Measurements from ENCODE around the gene SDK1.

SDK1 gene

DNA sequence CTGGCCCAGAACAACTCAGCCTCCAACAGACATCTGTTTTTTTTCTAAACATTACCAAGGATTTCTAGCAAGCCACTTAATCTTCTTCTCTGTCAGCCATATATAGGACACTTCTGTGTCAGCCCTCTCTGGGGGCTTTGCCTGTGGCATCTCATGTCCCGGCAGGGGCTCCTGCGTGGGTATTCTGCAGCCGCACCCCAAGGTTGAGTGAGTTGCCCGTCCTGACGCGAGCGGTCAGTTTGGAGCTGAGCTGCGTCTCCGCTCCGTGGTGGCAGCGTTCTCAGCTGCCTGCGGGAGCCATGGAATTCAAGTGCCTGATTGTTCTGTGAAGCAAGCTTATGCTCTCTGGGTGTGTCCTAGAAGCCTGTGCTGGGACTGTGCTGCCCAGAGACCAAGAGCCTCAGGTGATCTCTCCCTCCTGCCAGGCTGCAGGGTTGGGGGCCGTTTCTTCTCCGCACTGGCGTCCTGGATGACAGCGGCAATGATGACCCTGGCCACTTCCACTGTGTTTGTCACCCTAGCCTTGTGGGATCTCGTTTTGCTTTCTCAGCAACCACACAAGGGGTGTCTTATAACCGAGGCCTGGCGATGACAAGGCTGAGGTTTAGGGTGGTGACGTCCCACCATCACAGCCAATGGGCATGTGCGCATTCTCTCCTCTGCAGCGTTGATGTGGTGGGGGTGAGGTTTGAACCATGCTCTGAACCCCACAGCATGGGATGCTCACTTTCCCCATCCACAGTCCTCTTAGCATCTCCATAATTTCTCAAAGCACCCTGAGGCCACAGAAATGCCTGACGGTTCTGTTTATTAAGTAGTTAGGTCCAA, 768.4 kb downstream of the SDK1 start:
- TF ChIP-seq, protein P1, sequence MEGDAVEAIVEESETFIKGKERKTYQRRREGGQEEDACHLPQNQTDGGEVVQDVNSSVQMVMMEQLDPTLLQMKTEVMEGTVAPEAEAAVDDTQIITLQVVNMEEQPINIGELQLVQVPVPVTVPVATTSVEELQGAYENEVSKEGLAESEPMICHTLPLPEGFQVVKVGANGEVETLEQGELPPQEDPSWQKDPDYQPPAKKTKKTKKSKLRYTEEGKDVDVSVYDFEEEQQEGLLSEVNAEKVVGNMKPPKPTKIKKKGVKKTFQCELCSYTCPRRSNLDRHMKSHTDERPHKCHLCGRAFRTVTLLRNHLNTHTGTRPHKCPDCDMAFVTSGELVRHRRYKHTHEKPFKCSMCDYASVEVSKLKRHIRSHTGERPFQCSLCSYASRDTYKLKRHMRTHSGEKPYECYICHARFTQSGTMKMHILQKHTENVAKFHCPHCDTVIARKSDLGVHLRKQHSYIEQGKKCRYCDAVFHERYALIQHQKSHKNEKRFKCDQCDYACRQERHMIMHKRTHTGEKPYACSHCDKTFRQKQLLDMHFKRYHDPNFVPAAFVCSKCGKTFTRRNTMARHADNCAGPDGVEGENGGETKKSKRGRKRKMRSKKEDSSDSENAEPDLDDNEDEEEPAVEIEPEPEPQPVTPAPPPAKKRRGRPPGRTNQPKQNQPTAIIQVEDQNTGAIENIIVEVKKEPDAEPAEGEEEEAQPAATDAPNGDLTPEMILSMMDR (conservative IDR thresholded peaks at IDR 0.05; ENCODE audit: control insufficient read depth, insufficient read depth, low read depth, low read length) = no peak
- DNase-seq (ENCODE audit: low read depth) = no peak
- no peak overlapping the region for H3K4me3 ChIP-seq (ENCODE audit: control insufficient read depth, low read depth, low read length)

- TF ChIP-seq, protein P1 (conservative IDR thresholded peaks at IDR 0.05; ENCODE audit: control insufficient read depth, insufficient read depth, low read depth, low read length) = no peak
- DNase-seq (ENCODE audit: low read depth) = no peak
- no peak overlapping the region for H3K4me3 ChIP-seq (ENCODE audit: control insufficient read depth, low read depth, low read length)
These were observed 769.2 kb downstream of the SDK1 start for GRCh38 chr7:4070214-4070613.

GRCh38 chr7:4071370-4072058, 770.5 kb downstream of the SDK1 start:
- DNase-seq (ENCODE audit: low read depth) = no peak
- no peak overlapping the region for H3K4me3 ChIP-seq (ENCODE audit: control insufficient read depth, low read depth, low read length)
- TF ChIP-seq, protein P1 (conservative IDR thresholded peaks at IDR 0.05; ENCODE audit: control insufficient read depth, insufficient read depth, low read depth, low read length) = no peak

GRCh38 chr7:4072161-4072925, 771.3 kb downstream of the SDK1 start:
- TF ChIP-seq, protein P1 (conservative IDR thresholded peaks at IDR 0.05; ENCODE audit: control insufficient read depth, insufficient read depth, low read depth, low read length) = no peak
- DNase-seq (ENCODE audit: low read depth) = no peak
- H3K4me3 ChIP-seq (ENCODE audit: control insufficient read depth, low read depth, low read length) = no peak overlapping the region

GRCh38 chr7:4073052-4073451, 772.0 kb downstream of the SDK1 start:
- DNase-seq (ENCODE audit: low read depth) = no peak
- TF ChIP-seq, protein P1 (conservative IDR thresholded peaks at IDR 0.05; ENCODE audit: control insufficient read depth, insufficient read depth, low read depth, low read length) = no peak
- no peak overlapping the region for H3K4me3 ChIP-seq (ENCODE audit: control insufficient read depth, low read depth, low read length)

GRCh38 chr7:4073750-4074149, 772.7 kb downstream of the SDK1 start:
- H3K4me3 ChIP-seq (ENCODE audit: control insufficient read depth, low read depth, low read length) = no peak overlapping the region
- no peak for DNase-seq (ENCODE audit: low read depth)
- TF ChIP-seq, protein P1 (conservative IDR thresholded peaks at IDR 0.05; ENCODE audit: control insufficient read depth, insufficient read depth, low read depth, low read length) = no peak

All from fibroblast of mammary gland (primary cell).